GM13977 (cell line): ENCODE results near the gene IGSF21.

ENCODE experiments used
- DNase-seq: peaks from one replicate; pipeline ENCODE4 v3.0.0; 2012; ENCODE audit warnings: low spot score
- CTCF ChIP-seq: IDR thresholded peaks from 2 replicates; pipeline ENCODE4 v1.5.1; 2012; ENCODE audit warnings: mild to moderate bottlenecking, control low read depth; ENCODE audit not compliant: insufficient read depth; ENCODE audit errors: extremely low read depth, missing control alignments
- in situ Hi-C: fragments of 300-500 bp; cut with MboI; formaldehyde crosslinking; loops from one replicate; pipeline ENCODE4 v1.12.0; 2022; ENCODE audit warnings: low sequenced_read_pairs, low pct_unique_long_range_greater_than_20kb, mixed read lengths, inconsistent platforms; ENCODE audit not compliant: unreplicated experiment

Gene IGSF21

GRCh38 chr1:18110598-18110939 lies 3.0 kb downstream of the IGSF21 start:
- in situ Hi-C loops: no loop called here
- TF ChIP-seq CTCF: no peak
- DNase-seq: peak; percentile 28

GRCh38 chr1:18110968-18111367 lies 3.4 kb downstream of the IGSF21 start:
- DNase-seq: peak; percentile 34
- in situ Hi-C loops: no loop called here
- TF ChIP-seq CTCF: no peak

- DNase-seq: no peak
- in situ Hi-C loops: no loop called here
- no peak for TF ChIP-seq CTCF
Observed at GRCh38 chr1:18111605-18112297, 4.2 kb downstream of the IGSF21 start.

GRCh38 chr1:18112611-18113010 lies 5.0 kb downstream of the IGSF21 start:
- in situ Hi-C loops: no loop called here
- TF ChIP-seq CTCF: no peak

GRCh38 chr1:18114726-18115410 lies 7.3 kb downstream of the IGSF21 start:
- no peak for DNase-seq
- in situ Hi-C loops: no loop called here
- no peak for TF ChIP-seq CTCF

More at GRCh38 chr1:18112611-18113010, 5.0 kb downstream of the IGSF21 start:
- no peak for DNase-seq

GRCh38 chr1:18116777-18117176 lies 9.2 kb downstream of the IGSF21 start:
- in situ Hi-C loops: no loop called here
- no peak for TF ChIP-seq CTCF
- no peak for DNase-seq
